HEK293 (cell line): ENCODE measurements around the gene PLD4.

ENCODE experiments used
- CTCF ChIP-seq: fragments of 450-650 bp; formaldehyde crosslinking; IDR thresholded peaks from 2 replicates; pipeline ENCODE4 v1.5.1; 2016; ENCODE audit warnings: missing biosample characterization, missing genetic modification characterization
- HOXA7 ChIP-seq: sonication (generic); formaldehyde crosslinking; IDR thresholded peaks from 2 replicates; pipeline ENCODE4 v1.8.1; 2022; ENCODE audit warnings: missing genetic modification reagents, borderline replicate concordance
- REST ChIP-seq: fragments of 450-650 bp; formaldehyde crosslinking; IDR thresholded peaks from 2 replicates; pipeline ENCODE4 v1.5.1; 2016; ENCODE audit warnings: missing biosample characterization, missing genetic modification characterization
- TRIM28 ChIP-seq: IDR thresholded peaks from 2 replicates; pipeline ENCODE4 v1.6.1; 2011; ENCODE audit warnings: low read length, control low read depth, borderline replicate concordance
- ZBTB1 ChIP-seq: fragments of 450-650 bp; formaldehyde crosslinking; IDR thresholded peaks from 2 replicates; pipeline ENCODE4 v1.5.1; 2016; ENCODE audit warnings: missing biosample characterization, missing genetic modification characterization
- ZNF133 ChIP-seq: fragments of 450-650 bp; formaldehyde crosslinking; IDR thresholded peaks from 2 replicates; pipeline ENCODE4 v1.5.1; 2016; ENCODE audit warnings: missing biosample characterization, missing genetic modification characterization
- ZNF184 ChIP-seq: fragments of 450-650 bp; IDR thresholded peaks from 2 replicates; pipeline ENCODE4 v1.5.1; 2018; ENCODE audit warnings: missing biosample characterization, mild to moderate bottlenecking, missing genetic modification characterization
- ZNF311 ChIP-seq: fragments of 450-650 bp; formaldehyde crosslinking; IDR thresholded peaks from 2 replicates; pipeline ENCODE4 v1.5.1; 2017; ENCODE audit warnings: missing biosample characterization, missing genetic modification characterization, borderline replicate concordance
- ZNF596 ChIP-seq: fragments of 450-650 bp; IDR thresholded peaks from 2 replicates; pipeline ENCODE4 v1.5.0; 2018; ENCODE audit warnings: missing biosample characterization, mild to moderate bottlenecking, missing genetic modification characterization, moderate library complexity
- ZNF76 ChIP-seq: fragments of 450-650 bp; formaldehyde crosslinking; IDR thresholded peaks from 2 replicates; pipeline ENCODE4; 2016; ENCODE audit warnings: low read depth, missing biosample characterization, missing genetic modification characterization, borderline replicate concordance

GRCh38 chr14:104953896-104954656 lies 29.4 kb downstream of the PLD4 start:
- no peak for TF ChIP-seq CTCF (tag by site-specific recombination)
- TF ChIP-seq REST = no peak
- TF ChIP-seq ZNF133 (tag by site-specific recombination) = no peak
- TF ChIP-seq ZNF311 (tag by site-specific recombination) = no peak
- no peak for TF ChIP-seq ZNF596 (tag by site-specific recombination)
- TF ChIP-seq ZBTB1 = no peak
- no peak for TF ChIP-seq TRIM28
- no peak for TF ChIP-seq HOXA7 (CRISPR knock-in tag)
- TF ChIP-seq ZNF184 (tag by site-specific recombination) = no peak
- no peak for TF ChIP-seq ZNF76 (tag by site-specific recombination)
